Measurements from ENCODE around the gene THSD4. TPM values are rescaled to one million over a fixed set of nuclear protein-coding genes. Genes with fewer than 3 reads are reported as not detected.

The THSD4 gene
- total and polyA plus RNA-seq, 7 donors = 0.21 to 3.1 (median 1.8) TPM

GRCh38 chr15:71817351-71817750 lies 702.1 kb downstream of the THSD4 start:
- Histone ChIP-seq H3K4me1 (no peaks in the 10 kb centered on the region), H3K36me3 (ENCODE audit: insufficient read depth in 1 of 2, low read depth in 1 of 2) (peaks cover 3 to 5% of the 10 kb centered on the region in 2 donors), H3K27ac (no peak overlapping the region), H3K9me3 (peaks cover 28% of the 10 kb centered on the region), H3K27me3 (ENCODE audit: insufficient read depth in 3 of 3, low read length in 2 of 3) (no peaks in the 10 kb centered on the region), H3K4me3 (no peak overlapping the region)
- ATAC-seq = no peak
- no peak for DNase-seq
- 93 to 98% (median 96%) methylated on average over 13 of the region's 13 CpGs for whole genome bisulfite sequencing, 3 donors
- no peak for TF ChIP-seq CTCF (IDR thresholded peaks at IDR 0.05)
- intact Hi-C loops (cut with DNase I) = no loop called here

- Histone ChIP-seq H3K4me3 (no peak overlapping the region), H3K9me3 (peaks cover 41% of the 10 kb centered on the region), H3K27ac (no peak overlapping the region), H3K4me1 (no peaks in the 10 kb centered on the region), H3K27me3 (ENCODE audit: insufficient read depth in 3 of 3, low read length in 2 of 3) (no peaks in the 10 kb centered on the region), H3K36me3 (ENCODE audit: insufficient read depth in 1 of 2, low read depth in 1 of 2) (peaks cover 3 to 20% of the 10 kb centered on the region in 2 donors)
- 89 to 94% (median 91%) methylated on average over 1 of the region's 1 CpG for WGBS, 3 donors
- ATAC-seq (no peak), DNase-seq (no peak)
- intact Hi-C loops (cut with DNase I) = no loop called here
- no peak for TF ChIP-seq CTCF (IDR thresholded peaks at IDR 0.05)
Measured at GRCh38 chr15:71820127-71820526, 704.9 kb downstream of the THSD4 start.

- peaks cover 9 to 33% of the 10 kb centered on the region in 2 donors for H3K36me3 ChIP-seq (ENCODE audit: insufficient read depth in 1 of 2, low read depth in 1 of 2)
- H3K27ac ChIP-seq = no peak overlapping the region
- H3K9me3 ChIP-seq = peaks cover 41% of the 10 kb centered on the region
- no peak for TF ChIP-seq CTCF (IDR thresholded peaks at IDR 0.05)
- 91 to 94% (median 93%) methylated on average over 5 of the region's 5 CpGs for WGBS, 3 donors
- H3K4me3 ChIP-seq = no peak overlapping the region
- intact Hi-C loops (cut with DNase I) = no loop called here
- no peak for DNase-seq
- no peaks in the 10 kb centered on the region for H3K27me3 ChIP-seq (ENCODE audit: insufficient read depth in 3 of 3, low read length in 2 of 3)
- H3K4me1 ChIP-seq = no peaks in the 10 kb centered on the region
- ATAC-seq = no peak
Measured at GRCh38 chr15:71821547-71822129, 706.4 kb downstream of the THSD4 start.

GRCh38 chr15:71822890-71823630 lies 707.8 kb downstream of the THSD4 start:
- no peak for DNase-seq
- intact Hi-C loops (cut with DNase I) = no loop called here
- Histone ChIP-seq H3K9me3 (peaks cover 41% of the 10 kb centered on the region), H3K27ac (no peak overlapping the region), H3K4me3 (no peak overlapping the region), H3K36me3 (ENCODE audit: insufficient read depth in 1 of 2, low read depth in 1 of 2) (peaks cover 16 to 47% of the 10 kb centered on the region in 2 donors), H3K4me1 (no peaks in the 10 kb centered on the region), H3K27me3 (ENCODE audit: insufficient read depth in 3 of 3, low read length in 2 of 3) (no peaks in the 10 kb centered on the region)
- TF ChIP-seq CTCF (IDR thresholded peaks at IDR 0.05) = no peak
- no peak for ATAC-seq
- WGBS, 3 donors = 95 to 97% (median 97%) methylated on average over 3 of the region's 3 CpGs
